ENCODE results near the gene GPR65.

DNA sequence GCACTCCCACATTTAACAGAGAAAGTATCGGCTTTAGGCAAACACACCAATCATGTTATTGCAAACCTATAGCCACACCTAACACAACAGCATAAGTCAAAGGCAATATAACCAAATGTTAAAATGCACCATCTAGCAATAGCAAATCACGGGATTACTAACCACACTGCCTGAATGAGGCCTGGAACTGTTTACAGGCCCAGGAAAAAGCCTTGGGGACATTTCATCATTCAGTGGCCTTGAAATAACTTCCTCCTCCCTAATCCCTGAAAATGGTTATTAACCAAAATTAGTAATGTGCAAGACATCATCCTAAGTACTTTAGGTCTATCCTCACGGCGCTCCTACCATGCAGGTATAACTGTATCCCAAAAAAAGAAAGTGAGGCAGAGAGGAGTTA, 14.3 kb upstream of the GPR65 start:
- TF ChIP-seq, protein P1, sequence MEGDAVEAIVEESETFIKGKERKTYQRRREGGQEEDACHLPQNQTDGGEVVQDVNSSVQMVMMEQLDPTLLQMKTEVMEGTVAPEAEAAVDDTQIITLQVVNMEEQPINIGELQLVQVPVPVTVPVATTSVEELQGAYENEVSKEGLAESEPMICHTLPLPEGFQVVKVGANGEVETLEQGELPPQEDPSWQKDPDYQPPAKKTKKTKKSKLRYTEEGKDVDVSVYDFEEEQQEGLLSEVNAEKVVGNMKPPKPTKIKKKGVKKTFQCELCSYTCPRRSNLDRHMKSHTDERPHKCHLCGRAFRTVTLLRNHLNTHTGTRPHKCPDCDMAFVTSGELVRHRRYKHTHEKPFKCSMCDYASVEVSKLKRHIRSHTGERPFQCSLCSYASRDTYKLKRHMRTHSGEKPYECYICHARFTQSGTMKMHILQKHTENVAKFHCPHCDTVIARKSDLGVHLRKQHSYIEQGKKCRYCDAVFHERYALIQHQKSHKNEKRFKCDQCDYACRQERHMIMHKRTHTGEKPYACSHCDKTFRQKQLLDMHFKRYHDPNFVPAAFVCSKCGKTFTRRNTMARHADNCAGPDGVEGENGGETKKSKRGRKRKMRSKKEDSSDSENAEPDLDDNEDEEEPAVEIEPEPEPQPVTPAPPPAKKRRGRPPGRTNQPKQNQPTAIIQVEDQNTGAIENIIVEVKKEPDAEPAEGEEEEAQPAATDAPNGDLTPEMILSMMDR (conservative IDR thresholded peaks at IDR 0.05; ENCODE audit: low read depth, low read length) = no peak
- TF ChIP-seq EZH2 (IDR thresholded peaks at IDR 0.05; ENCODE audit: borderline replicate concordance, low read depth, low read length, poor library complexity, severe bottlenecking) = no peak

All from A673 (cell line).